ENCODE data around the gene PPP1R3F.
A peak's percentile ranks its signal among the peaks of the same experiment; 100 is the strongest.

Gene PPP1R3F

DNA sequence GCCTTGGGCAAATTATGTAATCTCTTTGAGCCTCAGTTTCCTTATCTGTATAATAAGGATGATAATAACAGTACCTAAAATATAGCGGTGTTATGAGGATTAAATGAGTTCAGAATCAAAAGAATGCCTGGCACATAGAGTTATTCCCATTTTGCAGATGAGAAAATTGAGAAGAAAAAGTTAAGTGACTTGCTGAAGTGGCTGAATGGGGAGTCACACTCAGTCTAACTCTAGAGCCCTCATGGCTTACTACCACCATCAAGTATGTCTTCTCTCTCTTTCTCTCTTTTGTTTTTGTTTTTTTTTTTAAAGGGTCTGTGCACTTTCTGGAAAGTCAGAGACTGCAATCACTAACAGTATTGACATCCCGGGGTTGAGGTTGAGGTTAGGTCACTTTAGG, 37.1 kb upstream of the PPP1R3F start:
- Histone ChIP-seq H3K27me3 (ENCODE audit: control insufficient read depth in 1 of 2, insufficient read depth in 2 of 2, low read length in 2 of 2) (no peaks in the 10 kb centered on the region), H3K27ac (ENCODE audit: low read depth, low read length) (no peak overlapping the region), H3K36me3 (ENCODE audit: control insufficient read depth in 1 of 2, insufficient read depth in 2 of 2, low read length in 2 of 2) (no peaks in the 10 kb centered on the region), H3K4me3 (ENCODE audit: low read depth in 1 of 2, low read length in 2 of 2) (no peak overlapping the region), H3K9ac (ENCODE audit: low read depth in 1 of 2, low read length in 2 of 2) (no peak overlapping the region), H3K9me3 (ENCODE audit: control insufficient read depth in 1 of 2, low read length in 2 of 2) (no peaks in the 10 kb centered on the region), H3K4me1 (ENCODE audit: control insufficient read depth in 1 of 2, insufficient read depth in 2 of 2, low read length in 2 of 2) (peaks cover 0 to 8% of the 10 kb centered on the region in 2 donors)

DNA sequence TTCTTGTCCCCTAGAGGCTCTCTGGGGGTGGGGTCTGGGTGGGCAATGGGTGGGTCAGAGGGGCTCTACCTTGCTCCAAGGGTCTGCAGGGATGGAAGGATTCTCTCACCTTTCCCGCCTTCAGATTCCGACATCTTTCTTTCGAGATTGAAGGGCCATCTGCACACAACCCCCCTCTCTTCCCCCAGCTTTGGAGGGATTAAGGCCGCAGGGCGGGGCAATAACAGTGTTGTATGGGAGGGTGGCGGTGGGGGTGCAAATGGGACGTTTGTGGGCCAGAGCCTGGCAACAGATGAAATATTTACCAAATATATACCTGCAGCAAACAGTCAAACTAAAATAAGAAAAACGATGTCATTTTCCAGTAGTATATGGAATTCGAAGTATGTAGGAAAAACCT, 36.4 kb upstream of the PPP1R3F start, which contains the start of gene CACNA1F:
Gene CACNA1F (minus strand): TSS at position 165 of the 400 bp plus-strand sequence. CDS start 31 bp downstream, at position 134.
- no peaks in the 10 kb centered on the region for H3K36me3 ChIP-seq (ENCODE audit: control insufficient read depth in 1 of 2, insufficient read depth in 2 of 2, low read length in 2 of 2)

DNA sequence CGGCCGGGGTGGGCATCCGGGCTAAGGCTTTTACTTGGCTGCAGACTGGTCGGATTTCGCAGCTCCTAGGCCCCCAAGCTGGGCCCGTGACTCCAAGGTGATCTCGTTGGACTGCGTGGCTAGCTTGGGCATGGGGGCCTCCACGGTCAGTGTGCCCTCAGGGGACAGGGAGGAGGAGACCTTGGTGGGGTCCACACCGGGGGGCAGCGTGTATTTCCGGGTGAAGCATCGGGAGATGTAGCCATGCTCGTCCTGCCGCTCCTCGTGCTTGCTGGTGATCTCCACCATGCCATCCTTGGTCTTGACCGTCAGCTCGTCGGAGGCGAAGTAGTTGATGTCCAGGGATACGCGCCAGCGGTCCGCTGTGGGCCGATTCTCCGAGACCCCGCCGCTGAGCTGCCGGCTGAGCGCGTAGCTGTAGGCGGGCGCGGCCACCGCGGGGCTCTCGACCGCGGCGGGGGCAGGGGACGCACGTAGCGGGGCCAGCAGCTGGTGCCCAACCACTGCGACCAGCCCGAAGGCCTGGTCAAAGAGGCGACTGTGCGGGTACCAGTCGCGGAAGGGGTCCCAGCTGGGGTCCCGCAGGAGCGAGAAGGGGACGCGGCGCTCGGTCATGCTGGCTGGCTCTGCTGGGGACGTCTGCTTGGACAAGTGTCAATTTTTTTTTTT, 35.6 kb upstream of the PPP1R3F start:
- no peak overlapping the region for H3K9ac ChIP-seq (ENCODE audit: low read depth in 1 of 2, low read length in 2 of 2)
- H3K4me1 ChIP-seq (ENCODE audit: control insufficient read depth in 1 of 2, insufficient read depth in 2 of 2, low read length in 2 of 2), result peaks cover 0 to 8% of the 10 kb centered on the region in 2 donors
- no peaks in the 10 kb centered on the region for H3K36me3 ChIP-seq (ENCODE audit: control insufficient read depth in 1 of 2, insufficient read depth in 2 of 2, low read length in 2 of 2)
- H3K4me3 ChIP-seq (ENCODE audit: low read depth in 1 of 2, low read length in 2 of 2), result no peak overlapping the region
- H3K9me3 ChIP-seq (ENCODE audit: control insufficient read depth in 1 of 2, low read length in 2 of 2), result no peaks in the 10 kb centered on the region
- H3K27me3 ChIP-seq (ENCODE audit: control insufficient read depth in 1 of 2, insufficient read depth in 2 of 2, low read length in 2 of 2), result no peaks in the 10 kb centered on the region
- H3K27ac ChIP-seq (ENCODE audit: low read depth, low read length), result no peak overlapping the region

More for the DNA sequence above, 36.4 kb upstream of the PPP1R3F start, which contains the start of gene CACNA1F:
- Histone ChIP-seq H3K4me3 (ENCODE audit: low read depth in 1 of 2, low read length in 2 of 2) (no peak within 1 kb of the TSS), H3K9me3 (ENCODE audit: control insufficient read depth in 1 of 2, low read length in 2 of 2) (no peaks in the 10 kb centered on the region), H3K4me1 (ENCODE audit: control insufficient read depth in 1 of 2, insufficient read depth in 2 of 2, low read length in 2 of 2) (peaks cover 0 to 8% of the 10 kb centered on the region in 2 donors), H3K27me3 (ENCODE audit: control insufficient read depth in 1 of 2, insufficient read depth in 2 of 2, low read length in 2 of 2) (no peaks in the 10 kb centered on the region), H3K9ac (ENCODE audit: low read depth in 1 of 2, low read length in 2 of 2) (no peak within 1 kb of the TSS), H3K27ac (ENCODE audit: low read depth, low read length) (no peak within 1 kb of the TSS)

DNA sequence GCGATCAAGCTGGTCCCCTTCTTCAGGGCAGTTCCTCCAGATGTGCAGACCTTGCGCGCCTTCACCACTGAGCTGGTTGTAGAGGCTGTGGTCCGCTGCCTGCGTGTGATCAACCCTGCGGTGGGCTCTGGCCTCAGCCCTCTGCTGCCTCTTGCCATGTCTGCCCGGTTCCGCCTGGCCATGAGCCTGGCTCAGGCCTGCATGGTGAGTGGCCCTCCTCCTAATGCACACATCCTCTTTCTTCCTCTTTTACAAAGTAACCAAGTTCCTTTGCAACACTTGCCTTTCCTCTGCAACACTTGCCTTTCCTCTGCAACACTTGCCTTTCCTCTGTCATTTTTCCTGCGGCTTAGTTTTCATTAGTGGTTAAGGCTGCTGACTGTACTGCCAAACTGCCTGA, 32.5 kb upstream of the PPP1R3F start:
- Histone ChIP-seq H3K27me3 (ENCODE audit: control insufficient read depth in 1 of 2, insufficient read depth in 2 of 2, low read length in 2 of 2) (no peaks in the 10 kb centered on the region), H3K27ac (ENCODE audit: low read depth, low read length) (peak overlapping the region; percentile 20), H3K9ac (ENCODE audit: low read depth in 1 of 2, low read length in 2 of 2) (no peak overlapping the region), H3K36me3 (ENCODE audit: control insufficient read depth in 1 of 2, insufficient read depth in 2 of 2, low read length in 2 of 2) (no peaks in the 10 kb centered on the region), H3K4me1 (ENCODE audit: control insufficient read depth in 1 of 2, insufficient read depth in 2 of 2, low read length in 2 of 2) (peaks cover 0 to 4% of the 10 kb centered on the region in 2 donors), H3K9me3 (ENCODE audit: control insufficient read depth in 1 of 2, low read length in 2 of 2) (no peaks in the 10 kb centered on the region), H3K4me3 (ENCODE audit: low read depth in 1 of 2, low read length in 2 of 2) (no peak overlapping the region)

DNA sequence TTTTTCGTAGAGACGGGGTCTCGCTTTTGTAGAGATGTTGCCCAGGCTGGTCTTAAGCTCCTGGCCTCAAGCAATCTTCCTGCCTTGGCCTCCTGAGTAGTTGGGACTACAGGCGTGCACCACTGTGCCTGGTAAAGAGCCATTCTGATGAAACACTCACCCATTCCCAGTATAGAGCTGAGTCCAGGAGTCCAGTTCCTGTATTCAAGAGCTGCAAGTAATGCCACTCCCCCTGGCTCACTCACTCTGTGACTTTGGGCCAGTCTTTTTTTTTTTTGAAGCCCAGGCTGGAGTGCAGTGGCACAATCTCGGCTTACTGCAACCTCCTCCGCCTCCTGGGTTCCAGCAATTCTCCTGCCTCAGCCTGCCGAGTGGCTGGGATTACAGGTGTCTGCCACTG, 30.9 kb upstream of the PPP1R3F start:
- Histone ChIP-seq H3K9me3 (ENCODE audit: control insufficient read depth in 1 of 2, low read length in 2 of 2) (no peaks in the 10 kb centered on the region), H3K36me3 (ENCODE audit: control insufficient read depth in 1 of 2, insufficient read depth in 2 of 2, low read length in 2 of 2) (peaks cover 0 to 13% of the 10 kb centered on the region in 2 donors), H3K27ac (ENCODE audit: low read depth, low read length) (no peak overlapping the region), H3K4me3 (ENCODE audit: low read depth in 1 of 2, low read length in 2 of 2) (no peak overlapping the region), H3K9ac (ENCODE audit: low read depth in 1 of 2, low read length in 2 of 2) (no peak overlapping the region), H3K4me1 (ENCODE audit: control insufficient read depth in 1 of 2, insufficient read depth in 2 of 2, low read length in 2 of 2) (peaks cover 0 to 4% of the 10 kb centered on the region in 2 donors), H3K27me3 (ENCODE audit: control insufficient read depth in 1 of 2, insufficient read depth in 2 of 2, low read length in 2 of 2) (no peaks in the 10 kb centered on the region)

DNA sequence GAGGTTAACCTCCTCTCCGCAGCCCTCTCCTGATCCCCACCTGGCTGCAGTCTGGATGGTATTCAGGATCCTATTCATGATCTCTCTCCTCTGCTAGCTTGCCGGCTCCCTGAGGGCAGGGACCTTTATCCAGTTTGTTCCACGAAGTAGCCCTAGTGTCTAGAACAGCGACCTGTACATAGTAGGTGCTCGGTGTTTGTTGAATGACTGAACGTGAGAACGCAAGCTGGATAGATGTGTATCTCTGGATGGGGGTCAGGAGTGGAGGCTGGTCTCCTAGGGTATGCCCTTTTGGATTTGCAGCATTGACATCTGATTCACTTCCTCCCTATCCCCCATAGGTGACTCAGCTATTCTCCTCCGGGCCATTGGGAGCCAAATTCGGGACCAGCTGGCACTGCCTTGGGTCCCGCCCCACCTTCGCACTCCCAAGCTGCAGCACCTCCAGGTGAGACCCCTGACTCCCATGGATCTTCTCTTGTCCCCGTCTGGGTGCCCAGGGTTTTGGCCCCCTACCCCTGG, 27.0 kb upstream of the PPP1R3F start:
- H3K27ac ChIP-seq (ENCODE audit: low read depth, low read length), result no peak overlapping the region
- no peak overlapping the region for H3K4me3 ChIP-seq (ENCODE audit: low read depth in 1 of 2, low read length in 2 of 2)
- no peak overlapping the region for H3K9ac ChIP-seq (ENCODE audit: low read depth in 1 of 2, low read length in 2 of 2)
- no peaks in the 10 kb centered on the region for H3K4me1 ChIP-seq (ENCODE audit: control insufficient read depth in 1 of 2, insufficient read depth in 2 of 2, low read length in 2 of 2)
- H3K9me3 ChIP-seq (ENCODE audit: control insufficient read depth in 1 of 2, low read length in 2 of 2), result no peaks in the 10 kb centered on the region
- no peaks in the 10 kb centered on the region for H3K27me3 ChIP-seq (ENCODE audit: control insufficient read depth in 1 of 2, insufficient read depth in 2 of 2, low read length in 2 of 2)
- H3K36me3 ChIP-seq (ENCODE audit: control insufficient read depth in 1 of 2, insufficient read depth in 2 of 2, low read length in 2 of 2), result peaks cover 7 to 31% of the 10 kb centered on the region in 2 donors

DNA sequence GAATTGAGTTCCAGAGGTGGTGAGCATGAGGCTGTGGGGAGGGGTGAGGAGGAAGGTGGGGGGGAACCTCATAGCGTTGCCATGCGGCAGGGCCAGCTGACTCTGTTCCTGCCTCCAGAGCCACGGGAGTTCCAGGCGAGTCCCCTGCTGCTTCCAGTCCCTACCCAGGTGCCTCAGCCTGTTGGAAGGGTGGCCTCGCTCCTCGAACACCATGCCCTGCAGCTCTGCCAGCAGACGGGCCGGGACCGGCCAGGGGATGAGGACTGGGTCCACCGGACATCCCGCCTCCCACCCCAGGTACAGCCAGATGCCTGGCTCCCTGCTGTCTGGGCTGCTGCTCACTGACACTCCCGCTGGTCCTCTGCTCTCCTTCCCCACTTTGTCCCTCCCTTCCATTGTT, 26.4 kb upstream of the PPP1R3F start:
- no peak overlapping the region for H3K9ac ChIP-seq (ENCODE audit: low read depth in 1 of 2, low read length in 2 of 2)
- H3K4me1 ChIP-seq (ENCODE audit: control insufficient read depth in 1 of 2, insufficient read depth in 2 of 2, low read length in 2 of 2), result no peaks in the 10 kb centered on the region
- no peak overlapping the region for H3K4me3 ChIP-seq (ENCODE audit: low read depth in 1 of 2, low read length in 2 of 2)
- H3K27ac ChIP-seq (ENCODE audit: low read depth, low read length), result no peak overlapping the region
- peaks cover 7 to 34% of the 10 kb centered on the region in 2 donors for H3K36me3 ChIP-seq (ENCODE audit: control insufficient read depth in 1 of 2, insufficient read depth in 2 of 2, low read length in 2 of 2)
- no peaks in the 10 kb centered on the region for H3K27me3 ChIP-seq (ENCODE audit: control insufficient read depth in 1 of 2, insufficient read depth in 2 of 2, low read length in 2 of 2)
- no peaks in the 10 kb centered on the region for H3K9me3 ChIP-seq (ENCODE audit: control insufficient read depth in 1 of 2, low read length in 2 of 2)

DNA sequence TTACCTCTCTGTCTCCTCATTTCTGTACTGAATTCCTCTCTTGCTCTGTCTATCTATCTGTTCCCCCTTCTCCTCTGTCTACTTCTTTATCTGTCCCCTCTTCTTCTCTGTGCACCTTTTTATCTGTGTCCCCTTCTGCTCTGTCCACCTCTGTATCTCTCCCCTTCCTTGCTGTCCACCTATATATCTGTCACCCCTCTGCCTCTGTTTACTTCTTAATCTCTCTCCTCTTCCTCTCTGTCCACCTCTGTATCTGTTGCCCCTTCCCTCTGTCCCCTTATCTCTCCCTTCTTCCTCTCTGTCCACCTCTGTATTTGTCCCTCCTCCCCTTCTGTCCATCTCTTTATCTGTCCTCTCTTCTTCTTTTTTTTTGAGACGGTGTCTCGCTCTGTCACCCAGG, 25.4 kb upstream of the PPP1R3F start:
- Histone ChIP-seq H3K9me3 (ENCODE audit: control insufficient read depth in 1 of 2, low read length in 2 of 2) (no peaks in the 10 kb centered on the region), H3K9ac (ENCODE audit: low read depth in 1 of 2, low read length in 2 of 2) (no peak overlapping the region), H3K27me3 (ENCODE audit: control insufficient read depth in 1 of 2, insufficient read depth in 2 of 2, low read length in 2 of 2) (no peaks in the 10 kb centered on the region), H3K4me3 (ENCODE audit: low read depth in 1 of 2, low read length in 2 of 2) (no peak overlapping the region), H3K36me3 (ENCODE audit: control insufficient read depth in 1 of 2, insufficient read depth in 2 of 2, low read length in 2 of 2) (peaks cover 7 to 41% of the 10 kb centered on the region in 2 donors), H3K4me1 (ENCODE audit: control insufficient read depth in 1 of 2, insufficient read depth in 2 of 2, low read length in 2 of 2) (no peaks in the 10 kb centered on the region), H3K27ac (ENCODE audit: low read depth, low read length) (no peak overlapping the region)

DNA sequence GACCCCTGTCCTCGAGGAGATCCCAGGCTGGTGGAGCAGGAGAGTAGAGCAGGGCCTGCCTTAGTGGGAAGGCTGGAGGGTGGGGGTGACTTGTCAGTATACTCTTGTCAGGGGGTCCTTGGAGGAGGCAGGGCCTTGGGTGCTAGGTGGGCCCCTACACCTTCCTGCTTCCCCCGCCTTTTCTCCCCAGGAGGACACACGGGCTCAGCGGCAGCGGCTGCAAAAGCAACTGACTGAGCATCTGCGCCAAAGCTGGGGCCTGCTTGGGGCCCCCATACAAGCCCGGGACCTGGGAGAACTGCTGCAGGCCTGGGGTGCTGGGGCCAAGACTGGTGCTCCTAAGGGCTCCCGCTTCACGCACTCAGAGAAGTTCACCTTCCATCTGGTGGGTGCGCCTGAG, 23.1 kb upstream of the PPP1R3F start:
- H3K27me3 ChIP-seq (ENCODE audit: control insufficient read depth in 1 of 2, insufficient read depth in 2 of 2, low read length in 2 of 2), result no peaks in the 10 kb centered on the region
- no peak overlapping the region for H3K4me3 ChIP-seq (ENCODE audit: low read depth in 1 of 2, low read length in 2 of 2)
- H3K4me1 ChIP-seq (ENCODE audit: control insufficient read depth in 1 of 2, insufficient read depth in 2 of 2, low read length in 2 of 2), result no peaks in the 10 kb centered on the region
- H3K9me3 ChIP-seq (ENCODE audit: control insufficient read depth in 1 of 2, low read length in 2 of 2), result no peaks in the 10 kb centered on the region
- H3K9ac ChIP-seq (ENCODE audit: low read depth in 1 of 2, low read length in 2 of 2), result no peak overlapping the region
- H3K36me3 ChIP-seq (ENCODE audit: control insufficient read depth in 1 of 2, insufficient read depth in 2 of 2, low read length in 2 of 2), result peaks cover 7 to 41% of the 10 kb centered on the region in 2 donors
- H3K27ac ChIP-seq (ENCODE audit: low read depth, low read length), result no peak overlapping the region

DNA sequence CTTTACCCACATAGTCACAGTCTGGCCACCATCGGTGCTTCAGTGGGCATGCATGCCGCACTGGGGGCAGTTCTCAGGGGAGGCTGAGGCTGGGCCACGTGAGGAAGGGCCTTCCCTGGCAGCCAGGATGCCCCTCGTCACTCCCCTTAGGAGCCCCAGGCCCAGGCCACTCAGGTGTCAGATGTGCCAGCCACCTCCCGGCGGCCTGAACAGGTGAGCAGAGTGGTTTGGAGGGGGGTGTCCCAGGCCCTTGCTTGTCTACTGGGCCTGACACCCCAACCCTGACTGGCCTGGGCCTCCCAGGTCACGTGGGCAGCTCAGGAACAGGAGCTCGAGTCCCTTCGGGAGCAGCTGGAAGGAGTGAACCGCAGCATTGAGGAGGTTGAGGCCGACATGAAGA, 22.2 kb upstream of the PPP1R3F start:
- no peaks in the 10 kb centered on the region for H3K27me3 ChIP-seq (ENCODE audit: control insufficient read depth in 1 of 2, insufficient read depth in 2 of 2, low read length in 2 of 2)
- no peak overlapping the region for H3K4me3 ChIP-seq (ENCODE audit: low read depth in 1 of 2, low read length in 2 of 2)
- H3K9me3 ChIP-seq (ENCODE audit: control insufficient read depth in 1 of 2, low read length in 2 of 2), result no peaks in the 10 kb centered on the region
- no peaks in the 10 kb centered on the region for H3K4me1 ChIP-seq (ENCODE audit: control insufficient read depth in 1 of 2, insufficient read depth in 2 of 2, low read length in 2 of 2)
- H3K9ac ChIP-seq (ENCODE audit: low read depth in 1 of 2, low read length in 2 of 2), result no peak overlapping the region
- H3K36me3 ChIP-seq (ENCODE audit: control insufficient read depth in 1 of 2, insufficient read depth in 2 of 2, low read length in 2 of 2), result peaks cover 7 to 40% of the 10 kb centered on the region in 2 donors
- H3K27ac ChIP-seq (ENCODE audit: low read depth, low read length), result no peak overlapping the region

Measured in duodenal mucosa (tissue), 2 donors.